GM19328 (cell line): ENCODE results near the gene RASSF8.
"Not testable (repeated sequence)": the region's sequence is repeated elsewhere in the genome, so short reads cannot be mapped to it uniquely, and the experiment has no call there.

ENCODE experiments used
- ATAC-seq: cut with Tn5 transposase; IDR thresholded peaks from one replicate; pipeline ENCODE4 v1.9.1; 2021; ENCODE audit warnings: mild to moderate bottlenecking, moderate library complexity; ENCODE audit not compliant: unreplicated experiment

The RASSF8 gene

DNA sequence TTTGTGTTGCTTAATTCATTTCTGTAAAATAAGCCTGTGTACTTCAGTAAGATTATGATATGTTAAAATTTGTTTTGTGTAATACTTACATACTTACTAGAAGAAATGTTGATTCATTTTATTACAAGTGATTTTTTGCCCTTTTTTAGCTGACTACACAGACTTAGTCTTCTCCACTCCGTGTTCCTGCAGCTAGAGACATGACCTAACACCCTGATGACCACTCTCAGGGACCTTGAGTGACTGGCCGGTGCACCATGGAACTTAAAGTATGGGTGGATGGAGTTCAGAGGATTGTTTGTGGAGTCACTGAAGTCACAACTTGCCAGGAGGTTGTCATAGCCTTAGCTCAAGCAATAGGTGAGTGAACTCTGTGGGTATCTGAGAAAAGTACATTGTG lies 96.6 kb downstream of the RASSF8 start:
- no peak for ATAC-seq

DNA sequence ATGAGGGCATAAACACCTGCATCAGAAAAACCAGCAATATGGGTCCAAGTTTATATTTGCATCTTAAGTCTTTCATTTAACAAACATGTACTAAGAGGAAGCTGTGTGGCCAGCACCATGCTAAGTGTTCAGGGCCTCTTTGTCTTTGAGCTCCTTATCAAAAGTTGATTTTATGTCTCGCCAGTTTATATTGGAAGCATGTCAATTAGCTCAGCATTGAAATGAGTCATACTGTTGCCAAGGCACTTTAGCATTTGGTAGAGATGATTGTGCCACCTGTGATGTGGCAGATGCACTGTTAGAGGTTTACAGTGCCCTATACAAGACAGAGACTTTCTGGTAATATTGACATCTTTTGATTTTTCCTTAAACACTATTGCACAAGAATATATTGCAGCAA lies 97.9 kb downstream of the RASSF8 start:
- ATAC-seq = no peak

DNA sequence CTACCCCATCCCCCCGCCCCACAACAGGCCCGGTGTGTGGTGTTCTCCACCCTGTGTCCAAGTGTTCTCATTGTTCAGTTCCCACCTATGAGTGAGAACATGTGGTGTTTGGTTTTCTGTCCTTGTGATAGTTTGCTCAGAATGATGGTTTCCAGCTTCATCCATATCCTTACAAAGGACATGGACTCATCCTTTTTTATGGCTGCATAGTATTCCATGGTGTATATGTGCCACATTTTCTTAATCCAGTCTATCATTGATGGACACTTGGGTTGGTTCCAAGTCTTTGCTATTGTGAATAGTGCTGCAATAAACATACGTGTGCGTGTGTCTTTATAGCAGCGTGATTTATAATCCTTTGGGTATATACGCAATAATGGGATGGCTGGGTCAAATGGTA lies 98.8 kb downstream of the RASSF8 start:
- ATAC-seq = not testable (repeated sequence)

DNA sequence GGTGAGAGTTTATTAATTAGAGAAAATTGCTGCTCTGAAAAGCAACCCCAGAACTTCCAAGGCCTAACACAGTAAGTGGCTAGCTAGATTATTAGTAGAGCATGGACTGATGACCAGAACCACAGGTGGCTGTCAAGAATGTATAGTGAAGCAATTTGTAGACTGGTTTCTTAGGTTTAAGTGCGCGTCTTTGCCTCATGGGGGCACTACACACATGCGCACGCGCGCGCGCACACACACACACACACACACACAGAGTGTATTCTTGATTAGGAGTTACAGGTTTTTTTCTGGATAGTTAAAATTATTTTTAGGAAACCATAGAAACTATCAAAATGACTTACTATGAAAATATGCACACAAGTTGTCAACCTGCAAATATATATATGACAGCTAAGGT lies 99.8 kb downstream of the RASSF8 start:
- no peak for ATAC-seq

DNA sequence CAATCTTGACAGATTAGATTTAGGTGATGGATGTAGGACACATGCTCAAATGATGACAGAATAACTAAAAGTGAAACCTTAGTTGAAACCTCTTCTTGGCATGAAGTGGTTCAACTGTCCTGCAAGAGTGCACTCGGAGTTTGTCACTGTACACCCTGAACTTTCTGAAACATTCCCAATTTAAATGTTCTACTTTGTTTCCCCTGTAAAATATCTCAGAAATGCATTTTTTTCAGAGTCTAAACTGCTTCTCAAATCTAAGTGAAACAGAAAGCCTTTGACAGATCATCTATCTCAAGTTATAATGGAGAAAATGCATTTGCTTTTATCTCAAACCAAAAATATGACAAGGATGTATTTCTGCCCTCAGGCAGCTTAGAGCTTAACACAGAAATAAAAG lies 100.3 kb downstream of the RASSF8 start:
- ATAC-seq = no peak

DNA sequence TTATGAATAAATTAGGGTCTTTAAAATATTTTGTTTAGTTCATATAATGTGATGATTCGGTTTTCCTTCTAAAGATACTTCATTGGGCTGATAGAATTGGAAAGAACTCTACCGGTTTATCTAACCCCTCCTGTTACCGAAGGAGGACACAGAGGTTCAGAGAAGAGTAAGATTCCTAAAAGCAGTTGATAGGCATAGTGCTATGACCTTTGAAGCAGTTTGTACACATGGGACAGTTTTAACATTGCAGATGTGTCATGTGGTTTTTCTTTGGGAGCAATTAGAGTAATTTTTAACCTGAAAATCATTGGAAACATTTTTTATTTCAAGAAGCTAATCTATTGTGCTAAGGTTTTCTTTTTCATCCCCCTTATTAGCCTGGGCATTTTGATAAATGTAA lies 103.5 kb downstream of the RASSF8 start:
- no peak for ATAC-seq

DNA sequence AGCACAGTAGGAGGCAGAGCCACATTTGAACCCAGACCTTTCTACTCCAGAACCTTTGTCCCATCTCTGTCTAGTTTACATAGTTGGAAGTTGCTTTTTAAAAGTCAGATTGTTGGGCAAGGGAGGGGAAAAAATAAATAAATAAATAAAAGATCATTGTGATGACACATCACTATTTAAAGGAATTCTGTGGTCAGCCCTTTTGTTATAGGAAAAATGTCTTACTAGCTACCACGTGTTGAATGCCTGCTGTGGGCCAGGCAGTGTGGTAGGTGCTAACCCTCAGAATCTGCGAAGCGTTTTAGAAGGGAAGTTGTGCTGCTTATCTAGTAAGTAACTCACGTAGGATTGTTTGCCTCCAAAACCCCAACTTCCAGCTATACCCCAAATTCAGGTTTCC lies 104.1 kb downstream of the RASSF8 start:
- no peak for ATAC-seq

DNA sequence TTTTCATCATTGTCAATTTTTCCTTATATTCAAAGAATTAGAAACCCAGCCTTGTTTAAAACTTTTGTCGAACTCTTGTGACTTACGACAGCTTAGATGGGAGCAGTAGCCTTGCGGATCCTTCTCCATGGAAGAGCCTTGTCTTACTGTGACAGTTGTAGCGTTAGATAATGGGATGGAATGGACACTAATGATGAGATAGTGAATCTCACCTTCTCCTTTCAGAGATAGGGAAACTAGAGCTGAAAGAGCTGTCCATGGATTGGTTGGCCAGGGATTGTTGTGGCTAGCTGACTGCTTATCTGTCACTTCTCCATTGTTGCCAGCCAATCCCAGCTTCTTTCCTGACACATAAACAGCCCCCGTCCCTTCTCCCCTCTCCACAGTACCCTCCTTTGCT lies 107.0 kb downstream of the RASSF8 start:
- ATAC-seq = no peak

DNA sequence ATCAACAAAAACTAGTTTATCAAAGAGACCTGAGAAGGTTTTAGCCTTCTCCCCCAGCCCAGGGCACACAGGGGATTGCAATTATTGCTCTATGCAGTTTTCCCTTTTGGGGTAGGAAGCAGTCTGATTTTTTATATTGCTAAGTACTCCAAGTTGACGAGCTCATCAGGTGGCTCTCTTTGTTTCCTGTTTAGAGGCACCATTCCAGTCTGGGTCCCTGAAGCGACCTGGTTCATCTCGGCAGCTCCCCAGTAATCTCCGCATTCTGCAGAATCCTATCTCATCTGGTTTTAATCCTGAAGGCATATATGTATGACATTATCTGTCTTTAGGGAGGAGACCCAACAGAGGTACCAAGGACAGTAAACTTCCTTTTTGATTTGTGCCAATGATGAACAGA lies 110.0 kb downstream of the RASSF8 start:
- ATAC-seq = no peak

DNA sequence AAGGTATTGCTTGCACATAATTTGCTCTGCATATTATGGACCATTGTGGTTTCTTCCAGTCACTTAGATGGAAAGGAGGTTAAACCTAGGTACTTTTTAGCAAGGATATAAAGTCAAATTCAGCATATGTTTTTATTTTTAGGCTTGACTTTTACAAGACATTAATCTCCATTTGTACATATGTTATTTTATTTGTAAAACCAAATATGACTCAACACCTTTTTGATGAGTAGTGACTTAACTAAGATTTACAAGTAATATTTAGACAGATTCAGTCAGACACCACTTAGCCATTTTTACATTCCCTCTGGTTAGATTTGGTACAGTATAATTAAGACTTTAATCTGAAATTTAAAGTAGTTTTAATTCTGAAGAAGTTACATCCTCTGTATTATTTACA lies 111.3 kb downstream of the RASSF8 start:
- ATAC-seq = no peak

DNA sequence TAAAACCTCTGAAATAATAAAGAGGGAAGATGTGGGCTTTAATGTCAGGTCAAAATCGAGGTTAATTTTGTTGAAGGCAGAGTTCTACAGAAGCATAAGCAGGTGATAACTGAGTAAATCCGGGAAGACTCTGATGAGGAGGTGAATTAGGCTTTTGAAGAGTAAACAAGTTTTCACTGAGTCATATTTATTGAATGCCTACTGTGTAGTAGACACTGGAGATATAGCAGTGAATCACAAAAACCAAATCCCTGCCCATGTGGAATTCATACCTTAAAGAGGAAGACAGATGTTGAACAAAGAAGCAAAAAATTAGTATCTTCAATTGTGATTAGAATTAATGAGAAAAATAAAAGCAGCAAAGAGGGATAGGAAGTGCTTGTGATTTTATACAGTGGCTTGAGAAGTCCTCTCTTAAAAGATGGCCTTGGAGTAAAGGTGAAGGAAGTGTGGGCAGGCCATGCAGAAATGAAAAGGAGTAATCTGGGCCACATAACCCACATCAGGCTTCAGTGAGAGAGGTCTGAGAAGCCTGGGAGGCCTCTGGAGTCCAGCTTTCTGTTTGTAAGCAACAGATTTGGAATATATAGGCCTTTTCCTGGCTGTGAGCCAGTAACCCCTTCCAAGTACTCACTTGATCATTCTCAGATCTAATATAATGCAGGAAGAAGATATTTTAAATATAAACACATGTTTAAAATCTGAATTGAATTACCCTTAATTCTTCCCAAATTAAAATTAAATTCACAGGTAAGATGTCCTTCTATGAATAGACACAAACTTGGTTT lies 119.6 kb downstream of the RASSF8 start:
- no peak for ATAC-seq

DNA sequence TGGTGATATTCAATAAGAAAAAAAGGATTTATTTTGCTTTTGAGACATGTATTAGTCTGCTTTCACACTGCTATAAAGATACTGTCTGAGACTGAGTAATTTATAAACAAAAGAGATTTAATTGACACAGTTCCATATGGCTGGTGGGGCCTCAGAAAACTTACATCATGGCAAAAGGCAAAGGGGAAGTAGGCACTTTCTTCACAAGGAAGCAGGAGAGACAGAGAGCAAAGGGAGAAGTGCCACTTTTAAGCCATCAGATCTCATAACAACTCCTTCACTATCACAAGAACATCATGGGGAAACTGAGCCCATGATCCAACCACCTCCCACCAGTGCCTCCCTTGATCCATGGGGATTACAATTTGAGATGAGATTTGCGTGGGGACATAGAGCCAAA lies 122.4 kb downstream of the RASSF8 start:
- no peak for ATAC-seq

DNA sequence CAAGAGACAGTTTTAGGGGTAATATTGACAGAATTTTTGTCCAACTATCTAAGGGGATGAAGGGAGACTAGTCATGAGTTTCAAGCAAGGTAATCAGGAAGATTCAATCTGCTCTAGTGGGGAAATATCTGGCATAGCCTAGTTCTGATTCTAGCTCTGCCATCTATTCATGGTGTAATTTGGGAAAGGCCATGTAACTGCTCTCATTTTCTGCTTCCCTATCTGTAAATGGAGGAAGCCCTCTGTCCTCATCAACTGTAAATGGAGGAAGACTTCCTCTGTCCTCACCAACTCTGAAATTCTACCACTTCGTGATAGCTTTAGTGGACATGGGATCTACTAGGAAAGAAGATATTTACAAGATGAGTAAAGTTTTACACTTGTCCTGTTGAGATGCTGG lies 128.5 kb downstream of the RASSF8 start:
- ATAC-seq = no peak

DNA sequence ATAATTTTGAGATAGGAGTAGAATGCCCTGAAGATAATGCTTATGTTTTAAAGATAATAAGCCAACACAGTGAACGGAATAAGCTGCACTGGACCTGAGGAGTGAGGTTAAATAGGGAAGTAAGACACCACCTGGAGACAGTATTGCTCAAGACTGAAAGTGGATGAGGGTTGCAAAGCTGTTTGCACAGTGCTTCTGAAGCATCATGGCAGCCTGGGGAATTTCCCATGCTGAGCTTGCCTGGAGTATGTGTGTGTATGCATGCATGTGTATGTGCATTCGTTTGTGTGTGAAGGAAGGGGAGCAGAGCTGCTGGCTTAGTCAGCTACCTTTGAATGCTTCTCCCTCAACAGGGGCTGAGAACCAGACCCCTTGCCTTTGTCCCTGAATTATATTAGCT lies 130.5 kb downstream of the RASSF8 start:
- ATAC-seq = peak; percentile 94

DNA sequence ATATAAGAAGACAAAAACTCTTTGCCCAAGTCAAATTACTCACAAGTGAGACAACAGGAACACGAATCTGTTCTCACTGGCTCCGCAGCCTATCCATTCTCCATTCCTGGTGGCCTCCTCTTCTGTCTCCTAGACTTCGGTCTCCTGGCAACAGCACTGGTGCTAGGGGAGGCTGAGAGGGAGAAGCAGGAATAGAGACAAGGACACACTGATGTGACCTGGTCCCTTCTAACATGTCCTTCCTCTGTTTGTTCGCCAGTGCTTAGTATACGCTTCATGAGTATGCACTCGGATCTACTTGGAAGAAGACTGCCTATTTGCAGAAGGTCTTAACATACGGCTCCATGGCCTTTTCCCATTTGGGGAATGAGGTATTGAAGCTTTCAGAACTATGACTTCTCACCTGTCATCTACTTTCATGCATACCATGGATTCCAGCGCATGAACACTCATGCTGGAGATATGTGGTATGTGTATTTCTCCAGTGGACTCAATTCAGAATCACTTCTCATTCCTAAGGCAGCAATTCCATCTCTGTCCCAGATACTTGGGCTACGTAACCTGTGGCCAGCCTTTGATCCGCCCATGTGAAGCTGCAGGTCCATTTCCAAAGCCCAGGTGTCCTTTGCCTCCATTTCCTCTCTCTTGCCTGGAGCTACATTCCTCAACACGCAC lies 132.5 kb downstream of the RASSF8 start:
- ATAC-seq = no peak

DNA sequence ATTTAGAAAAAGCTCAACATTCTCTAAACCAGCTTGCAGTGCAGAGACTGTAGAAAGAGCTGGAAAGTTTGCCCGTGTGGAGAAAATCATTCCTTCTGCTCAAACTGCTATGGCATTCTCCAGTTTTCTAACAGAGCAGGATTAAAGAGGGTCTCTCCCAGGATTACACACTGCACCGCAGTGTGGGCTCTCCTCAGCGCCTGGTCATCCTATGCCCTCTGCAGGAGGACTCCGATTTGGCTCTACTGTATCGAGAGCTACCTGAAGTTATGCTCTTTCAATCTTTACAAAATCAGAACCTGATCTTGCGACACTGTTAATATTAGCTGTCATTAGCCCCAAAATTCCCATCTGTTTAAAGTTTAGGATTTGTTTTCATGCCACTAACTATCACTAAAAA lies 133.3 kb downstream of the RASSF8 start:
- ATAC-seq = no peak

DNA sequence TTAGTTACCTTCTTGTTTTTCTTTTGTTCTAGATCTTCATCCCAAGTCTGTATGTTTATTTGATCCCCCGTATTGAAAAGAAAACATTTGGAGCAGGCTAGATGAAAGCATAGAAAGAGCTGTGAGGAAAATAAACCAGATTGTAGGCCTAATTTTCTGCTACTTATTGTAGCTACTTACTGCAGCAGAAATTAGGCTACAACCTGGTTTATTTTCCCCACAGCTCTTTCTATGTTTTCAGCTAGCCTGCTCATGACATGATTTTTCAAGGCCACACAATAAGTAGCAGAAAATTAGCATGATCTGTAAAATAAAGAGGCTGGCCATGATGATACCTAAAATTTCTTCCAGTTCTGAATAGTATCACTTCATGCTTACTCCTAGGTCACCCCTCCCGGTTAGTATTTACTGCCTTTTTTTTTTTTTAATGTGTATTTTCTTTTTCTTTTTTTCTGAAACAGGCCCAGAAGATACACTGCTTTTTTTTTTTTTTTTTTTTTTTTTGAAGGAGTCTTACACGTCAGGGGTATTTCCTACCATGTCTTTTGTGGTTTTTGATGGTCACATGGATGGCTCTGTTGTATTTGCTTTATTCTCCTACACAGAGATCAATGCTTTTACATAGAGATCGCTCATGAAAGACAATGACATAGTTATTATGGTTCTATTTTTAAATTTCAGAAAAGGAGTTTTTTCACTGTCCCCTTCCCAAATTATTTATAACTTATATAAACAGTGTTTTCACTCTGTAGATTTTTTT lies 134.0 kb downstream of the RASSF8 start:
- ATAC-seq = no peak

DNA sequence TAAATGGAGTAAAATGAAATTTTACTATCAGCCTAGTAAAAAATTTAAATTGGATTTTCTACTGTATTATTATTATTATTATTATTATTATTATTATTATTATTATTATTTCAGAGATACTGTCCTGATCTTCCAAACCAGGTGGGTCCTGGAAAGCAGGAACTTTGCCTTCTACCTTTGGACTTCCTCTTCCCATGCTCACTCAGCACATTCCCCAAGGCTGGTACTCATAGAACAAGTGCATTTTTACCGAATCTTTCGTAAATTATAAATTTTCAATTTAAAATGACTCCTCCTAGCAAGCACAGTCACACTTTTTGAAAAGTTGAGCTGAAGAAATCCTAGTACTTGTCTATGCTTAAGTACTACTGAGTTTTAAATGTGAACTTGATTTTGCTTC lies 136.7 kb downstream of the RASSF8 start:
- no peak for ATAC-seq

DNA sequence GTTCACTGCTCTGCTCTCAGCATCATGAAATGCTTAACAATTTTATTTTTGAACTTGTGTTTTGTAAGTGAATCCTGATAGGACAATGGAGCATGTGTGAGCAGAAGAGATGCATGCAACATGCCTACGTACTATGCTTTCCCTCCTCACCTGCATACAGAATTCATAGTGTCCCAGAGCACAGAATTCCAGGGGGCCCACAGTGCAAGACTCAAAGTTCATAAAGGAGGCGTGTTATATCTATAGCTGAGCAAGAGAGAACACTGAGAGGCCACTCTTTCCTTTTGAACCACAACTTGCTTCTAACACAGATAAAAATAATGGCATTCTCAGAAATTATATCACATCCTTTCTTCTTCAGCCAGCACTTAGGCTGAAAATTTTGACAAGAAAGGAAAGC lies 137.6 kb downstream of the RASSF8 start:
- ATAC-seq = no peak

DNA sequence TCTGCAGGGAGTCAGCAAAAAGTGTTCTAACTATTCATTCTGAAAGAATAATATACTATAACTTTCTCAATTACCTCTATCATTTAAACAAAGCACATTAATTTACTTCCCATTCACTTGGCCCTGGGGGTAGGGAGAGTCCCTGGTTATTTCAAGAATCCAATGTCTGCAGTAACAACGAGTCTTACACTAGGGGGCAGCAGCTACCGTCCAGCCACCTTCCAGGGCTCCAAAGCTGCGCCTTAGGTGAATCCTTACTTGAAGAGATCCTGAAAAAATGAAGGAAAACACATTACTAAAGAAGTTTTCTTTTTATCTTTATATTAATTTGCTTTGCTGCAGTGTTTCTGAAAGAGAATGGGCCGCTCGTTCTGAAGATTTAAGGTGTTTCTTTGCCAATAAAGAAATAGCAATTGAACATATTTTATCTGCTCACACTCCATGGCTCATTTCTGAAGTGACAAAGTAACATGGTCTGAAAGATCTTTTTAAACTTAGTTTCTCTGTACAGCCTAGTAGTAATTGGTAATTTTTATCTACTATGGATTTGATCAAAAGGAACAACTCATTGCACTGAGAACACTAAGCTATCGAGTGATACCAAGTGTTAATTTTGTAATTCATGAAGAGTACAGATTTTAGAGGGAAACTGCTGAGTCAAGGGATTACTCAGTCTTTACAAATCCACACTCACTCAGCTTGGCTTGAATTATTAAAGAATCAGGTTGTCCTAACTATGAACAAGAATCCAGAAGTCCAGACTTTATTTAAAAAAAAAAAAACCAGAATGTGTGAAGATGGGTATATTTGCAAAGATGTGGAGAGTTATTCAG lies 138.8 kb downstream of the RASSF8 start:
- ATAC-seq = peak; percentile 72
